Trophoblast cell (in vitro differentiated cells and primary cell): Measurements from ENCODE around the gene AMBRA1.
A peak's percentile ranks its signal among the peaks of the same experiment; 100 is the strongest.

ENCODE experiments used
- DNase-seq, 2 donors: peaks; one replicate each; pipeline ENCODE4 v3.0.0-alpha.2; 2016
- H2AFZ ChIP-seq: 2 replicates; pipeline ENCODE4 v1.6.1; 2013; ENCODE audit warnings: low read length, moderate library complexity, mild to moderate bottlenecking; ENCODE audit not compliant: insufficient read depth, poor library complexity
- H2AK5ac ChIP-seq: 2 replicates; pipeline ENCODE4 v1.6.1; 2013; ENCODE audit warnings: mild to moderate bottlenecking, low read length
- H2BK120ac ChIP-seq: 2 replicates; pipeline ENCODE4 v1.6.1; 2013; ENCODE audit warnings: low read length, mild to moderate bottlenecking, moderate library complexity; ENCODE audit not compliant: insufficient read depth, poor library complexity
- H2BK12ac ChIP-seq: 2 replicates; pipeline ENCODE4 v1.6.1; 2013; ENCODE audit warnings: mild to moderate bottlenecking, low read length, moderate library complexity
- H2BK5ac ChIP-seq: 2 replicates; pipeline ENCODE4 v1.6.1; 2013; ENCODE audit warnings: low read length, low read depth, moderate library complexity, mild to moderate bottlenecking; ENCODE audit not compliant: poor library complexity
- H3K14ac ChIP-seq: 2 replicates; pipeline ENCODE4 v1.6.1; 2013; ENCODE audit warnings: mild to moderate bottlenecking, low read length
- H3K18ac ChIP-seq: 2 replicates; pipeline ENCODE4 v1.6.1; 2013; ENCODE audit warnings: mild to moderate bottlenecking, low read length
- H3K23ac ChIP-seq: 2 replicates; pipeline ENCODE4 v1.6.1; 2013; ENCODE audit warnings: low read length
- H3K27ac ChIP-seq: 2 replicates; pipeline ENCODE4 v1.5.1; 2013; ENCODE audit warnings: low read depth, mild to moderate bottlenecking, inconsistent platforms, low read length, moderate library complexity
- H3K27me3 ChIP-seq: 2 replicates; pipeline ENCODE4 v1.6.1; 2013; ENCODE audit warnings: inconsistent platforms, mild to moderate bottlenecking, low read length, moderate library complexity; ENCODE audit not compliant: insufficient read depth
- H3K36me3 ChIP-seq, 2 experiments: 1 replicate in 1 of 2; 2 replicates in 1 of 2; pipeline ENCODE4 v1.6.1; 2013; ENCODE audit warnings: low read length in 2 of 2, mild to moderate bottlenecking in 2 of 2, moderate library complexity in 1 of 2; ENCODE audit not compliant: insufficient read depth in 2 of 2, control insufficient read depth in 1 of 2
- H3K4ac ChIP-seq: 2 replicates; pipeline ENCODE4 v1.6.1; 2013; ENCODE audit warnings: low read depth, mild to moderate bottlenecking, low read length, moderate library complexity
- H3K4me1 ChIP-seq, 2 experiments: 1 replicate in 1 of 2; 2 replicates in 1 of 2; pipeline ENCODE4 v1.6.1; 2013; ENCODE audit warnings: low read length in 2 of 2, mild to moderate bottlenecking in 2 of 2, moderate library complexity in 1 of 2; ENCODE audit not compliant: insufficient read depth in 2 of 2, control insufficient read depth in 1 of 2
- H3K4me2 ChIP-seq: 2 replicates; pipeline ENCODE4 v1.6.1; 2013; ENCODE audit warnings: inconsistent platforms, mild to moderate bottlenecking, low read length, moderate library complexity
- H3K4me3 ChIP-seq: 2 replicates; pipeline ENCODE4 v1.5.1; 2013; ENCODE audit warnings: mild to moderate bottlenecking, low read depth, low read length, inconsistent platforms
- H3K79me1 ChIP-seq: one replicate; pipeline ENCODE4 v1.6.1; 2013; ENCODE audit warnings: low read length
- H3K79me2 ChIP-seq: 2 replicates; pipeline ENCODE4 v1.6.1; 2013; ENCODE audit warnings: low read length, mild to moderate bottlenecking; ENCODE audit not compliant: control insufficient read depth, insufficient read depth, poor library complexity
- H3K9ac ChIP-seq: 2 replicates; pipeline ENCODE4 v1.6.1; 2013; ENCODE audit warnings: mild to moderate bottlenecking, low read length
- H3K9me3 ChIP-seq: 2 replicates; pipeline ENCODE4 v1.6.1; 2013; ENCODE audit warnings: low read depth, mild to moderate bottlenecking, control low read depth, inconsistent platforms, low read length; ENCODE audit not compliant: insufficient read depth
- H4K12ac ChIP-seq: 2 replicates; pipeline ENCODE4 v1.6.1; 2013; ENCODE audit warnings: low read depth, mild to moderate bottlenecking, low read length, moderate library complexity
- H4K8ac ChIP-seq: 2 replicates; pipeline ENCODE4 v1.6.1; 2013; ENCODE audit warnings: low read depth, mild to moderate bottlenecking, low read length, moderate library complexity
- H4K91ac ChIP-seq: one replicate; pipeline ENCODE4 v1.6.1; 2013; ENCODE audit warnings: low read depth, mild to moderate bottlenecking, low read length, moderate library complexity
- WGBS: extraction: QIAGEN DNeasy Blood & Tissue Kit; methylation state at CpG from one replicate; pipeline ENCODE4 v1.1.7; 2013; ENCODE audit warnings: missing lambda C conversion rate; ENCODE audit not compliant: insufficient read length, insufficient coverage; ENCODE audit errors: extremely low coverage; 5-methylcytosine and 5-hydroxymethylcytosine counted together

Gene AMBRA1

GRCh38 chr11:46543564-46543963 is 50.3 kb downstream of the AMBRA1 start:
- H3K9me3 ChIP-seq = no peaks in the 10 kb centered on the region
- no peak overlapping the region for H3K18ac ChIP-seq
- no peak overlapping the region for H4K12ac ChIP-seq
- H4K91ac ChIP-seq = no peak overlapping the region
- no peak overlapping the region for H2AFZ ChIP-seq
- no peaks in the 10 kb centered on the region for H3K4me1 ChIP-seq
- no peak overlapping the region for H3K4me2 ChIP-seq
- peaks cover 27 to 44% of the 10 kb centered on the region in 2 experiments for H3K36me3 ChIP-seq
- H3K14ac ChIP-seq = no peak overlapping the region
- no peaks in the 10 kb centered on the region for H3K79me1 ChIP-seq
- no peak for DNase-seq
- H2AK5ac ChIP-seq = no peak overlapping the region
- H3K4me3 ChIP-seq = no peak overlapping the region
- no peak overlapping the region for H3K4ac ChIP-seq
- H2BK5ac ChIP-seq = no peak overlapping the region
- H3K27me3 ChIP-seq = no peaks in the 10 kb centered on the region
- no peak overlapping the region for H4K8ac ChIP-seq
- H3K27ac ChIP-seq = no peak overlapping the region
- H3K79me2 ChIP-seq = no peaks in the 10 kb centered on the region
- H2BK12ac ChIP-seq = no peak overlapping the region
- no peak overlapping the region for H2BK120ac ChIP-seq
- H3K23ac ChIP-seq = no peak overlapping the region
- no CpG with 5 or more reads among the region's 1 CpG for WGBS
- no peak overlapping the region for H3K9ac ChIP-seq

GRCh38 chr11:46541593-46542371 is 52.0 kb downstream of the AMBRA1 start:
- no peak for DNase-seq
- Histone ChIP-seq H3K4me1 (no peaks in the 10 kb centered on the region), H3K9ac (no peak overlapping the region), H3K23ac (no peak overlapping the region), H3K4me3 (no peak overlapping the region), H4K8ac (no peak overlapping the region), H3K4me2 (no peak overlapping the region), H2AFZ (no peak overlapping the region), H3K79me2 (no peaks in the 10 kb centered on the region), H4K12ac (no peak overlapping the region), H3K27ac (no peak overlapping the region), H3K79me1 (no peaks in the 10 kb centered on the region), H3K36me3 (peaks cover 24 to 39% of the 10 kb centered on the region in 2 experiments), H2BK12ac (no peak overlapping the region), H3K18ac (no peak overlapping the region), H2BK5ac (no peak overlapping the region), H2BK120ac (no peak overlapping the region), H3K14ac (no peak overlapping the region), H3K9me3 (no peaks in the 10 kb centered on the region), H3K27me3 (no peaks in the 10 kb centered on the region), H4K91ac (no peak overlapping the region), H3K4ac (no peak overlapping the region), H2AK5ac (no peak overlapping the region)
- no CpG with 5 or more reads among the region's 16 CpGs for WGBS

GRCh38 chr11:46540807-46541206 is 53.0 kb downstream of the AMBRA1 start:
- Histone ChIP-seq H3K4ac (no peak overlapping the region), H3K9ac (no peak overlapping the region), H3K18ac (no peak overlapping the region), H2BK5ac (no peak overlapping the region), H4K8ac (no peak overlapping the region), H3K27ac (no peak overlapping the region), H2BK12ac (no peak overlapping the region), H2AK5ac (no peak overlapping the region), H3K23ac (no peak overlapping the region), H3K9me3 (no peaks in the 10 kb centered on the region), H2AFZ (no peak overlapping the region), H3K79me1 (no peaks in the 10 kb centered on the region), H4K91ac (no peak overlapping the region), H2BK120ac (no peak overlapping the region), H3K4me1 (no peaks in the 10 kb centered on the region), H3K4me3 (no peak overlapping the region), H3K14ac (no peak overlapping the region), H3K79me2 (no peaks in the 10 kb centered on the region), H3K27me3 (no peaks in the 10 kb centered on the region), H3K36me3 (peaks cover 23 to 34% of the 10 kb centered on the region in 2 experiments), H4K12ac (no peak overlapping the region), H3K4me2 (no peak overlapping the region)
- no peak for DNase-seq
- WGBS = no CpG with 5 or more reads among the region's 4 CpGs

- DNase-seq = peak; percentile 71 to 91
- H3K9ac ChIP-seq = no peak overlapping the region
- H2AK5ac ChIP-seq = no peak overlapping the region
- H3K36me3 ChIP-seq = peaks cover 12 to 16% of the 10 kb centered on the region in 2 experiments
- no peak overlapping the region for H3K4me2 ChIP-seq
- H4K8ac ChIP-seq = no peak overlapping the region
- H3K79me1 ChIP-seq = no peaks in the 10 kb centered on the region
- H2BK5ac ChIP-seq = no peak overlapping the region
- no peak overlapping the region for H3K4ac ChIP-seq
- no peaks in the 10 kb centered on the region for H3K79me2 ChIP-seq
- no peaks in the 10 kb centered on the region for H3K4me1 ChIP-seq
- no CpG with 5 or more reads among the region's 5 CpGs for WGBS
- H2BK12ac ChIP-seq = no peak overlapping the region
- no peak overlapping the region for H3K27ac ChIP-seq
- H3K23ac ChIP-seq = peak overlapping the region; percentile 14
- no peak overlapping the region for H4K12ac ChIP-seq
- no peak overlapping the region for H3K18ac ChIP-seq
- H2AFZ ChIP-seq = no peak overlapping the region
- H4K91ac ChIP-seq = no peak overlapping the region
- H2BK120ac ChIP-seq = no peak overlapping the region
- no peak overlapping the region for H3K4me3 ChIP-seq
- H3K27me3 ChIP-seq = no peaks in the 10 kb centered on the region
- H3K9me3 ChIP-seq = no peaks in the 10 kb centered on the region
- H3K14ac ChIP-seq = no peak overlapping the region
These were observed 56.1 kb downstream of the AMBRA1 start for GRCh38 chr11:46537537-46538295.
